Sigmoid colon (tissue), 7 donors: ENCODE data around the gene GJA3. TPM values are rescaled to one million over a fixed set of nuclear protein-coding genes. Genes with fewer than 3 reads are reported as not detected.

Experiments used
- DNase-seq: peaks from one replicate; pipeline ENCODE4 v3.0.0-alpha.2; 2019
- H3K27ac ChIP-seq, 4 donors: fragments of 200-600 bp; sonication (generic); one replicate each; pipeline ENCODE4 v1.5.1; 2016 to 2019; ENCODE audit warnings: mild to moderate bottlenecking in 1 of 4
- H3K27me3 ChIP-seq, 3 donors: fragments of 200-600 bp; sonication (generic); one replicate each; pipeline ENCODE4 v1.5.1; 2019; ENCODE audit warnings: mild to moderate bottlenecking in 1 of 3
- H3K36me3 ChIP-seq, 4 donors: fragments of 200-600 bp; sonication (generic); one replicate each; pipeline ENCODE4 v1.5.1; 2016 to 2019
- H3K4me1 ChIP-seq, 4 donors: fragments of 200-600 bp; sonication (generic); one replicate each; pipeline ENCODE4 v1.5.1; 2017 to 2019
- H3K4me3 ChIP-seq, 4 donors: fragments of 200-600 bp; sonication (generic); one replicate each; pipeline ENCODE4 v1.5.1; 2017 to 2019; ENCODE audit warnings: mild to moderate bottlenecking in 2 of 4, moderate library complexity in 1 of 4
- H3K9me3 ChIP-seq, 4 donors: fragments of 200-600 bp in 3 of 4; sonication (generic) in 3 of 4; one replicate each; pipeline versions ENCODE4 v1.5.1 to v1.6.1; 2013 to 2019
- EP300 ChIP-seq, 4 donors: sonication (generic); formaldehyde crosslinking; IDR thresholded peaks; one replicate each; pipeline ENCODE4 v1.6.1; 2017; ENCODE audit warnings: antibody characterized with exemption in 4 of 4
- POLR2A ChIP-seq, 2 donors: fragments of 450-650 bp; IDR thresholded peaks; one replicate each; pipeline ENCODE4 v1.6.1; 2016; ENCODE audit warnings: antibody characterized with exemption in 2 of 2, mild to moderate bottlenecking in 2 of 2, moderate library complexity in 2 of 2
- POLR2AphosphoS5 ChIP-seq, 4 donors: sonication (generic); formaldehyde crosslinking; IDR thresholded peaks; one replicate each; pipeline ENCODE4 v1.6.1; 2017; ENCODE audit warnings: antibody characterized with exemption in 4 of 4
- WGBS, 2 donors: extraction: QIAGEN DNeasy Blood & Tissue Kit; methylation state at CpG; one replicate each; pipeline ENCODE4 v1.1.7; 2013; 5-methylcytosine and 5-hydroxymethylcytosine counted together
- intact Hi-C: fragments of 100-400 bp; cut with DNase I; formaldehyde crosslinking; loops from one replicate; pipeline ENCODE4 v1.15.1; 2023
- polyA plus RNA-seq, 3 donors: library from polyadenylated mRNA; stranded (reverse); fragments of 200-250 nt; gene quantifications; one replicate each; pipeline ENCODE4 v1.2.3, GENCODE V29; 2013
- total RNA-seq, 4 donors: library from RNA; depleted of rRNA; stranded (reverse); fragments of >200 nt; gene quantifications; one replicate each; pipeline ENCODE4 v1.1.0, GENCODE V29; 2016
- TF ChIP-seq, protein P1 (sequence below), 4 experiments: fragments of 450-650 bp in 3 of 4; fragments of 200-600 bp in 1 of 4; IDR thresholded peaks; one replicate each; pipeline ENCODE4 v1.5.1; 2016 to 2019; ENCODE audit warnings: antibody characterized with exemption in 4 of 4, mild to moderate bottlenecking in 3 of 4, moderate library complexity in 2 of 4
- donor health status: healthy with polysubstance abuse.
- donor health status: Bipolar disorder and iron deficiency.
- donor health status: healthy.

The GJA3 gene
- total and polyA plus RNA-seq, 7 donors: 0.10 TPM; not detected in 6

DNA sequence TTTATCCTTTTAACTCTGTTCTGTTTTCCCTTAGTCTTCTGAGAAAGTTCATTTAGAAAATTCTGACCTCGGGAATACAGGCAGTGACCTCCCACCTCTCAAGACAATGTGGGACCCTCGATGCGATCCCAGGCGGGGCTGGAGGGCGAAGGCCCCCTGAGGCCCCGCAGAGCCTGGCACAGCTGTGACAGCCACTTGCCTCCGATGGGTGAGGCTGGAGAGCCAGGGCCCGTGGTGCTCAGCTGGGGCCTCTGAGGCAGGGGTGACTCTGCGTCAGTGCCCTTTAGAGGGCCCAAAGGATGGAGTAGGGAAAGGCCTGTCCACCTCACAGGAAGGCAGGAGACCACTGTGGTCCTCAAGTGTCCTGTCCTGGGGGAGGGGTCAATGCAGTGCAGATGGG lies 10.3 kb downstream of the GJA3 start:
- no peaks in the 10 kb centered on the region for H3K36me3 ChIP-seq
- H3K27me3 ChIP-seq: peaks cover 3 to 65% (median 10%) of the 10 kb centered on the region in 3 donors
- no peak overlapping the region for H3K4me3 ChIP-seq
- H3K4me1 ChIP-seq: no peaks in the 10 kb centered on the region
- DNase-seq: no peak
- H3K9me3 ChIP-seq: no peaks in the 10 kb centered on the region
- intact Hi-C loops: no loop called here
- no peak overlapping the region for H3K27ac ChIP-seq
- WGBS, 2 donors: 78 to 85% methylated on average over 9 of the region's 9 CpGs
- TF ChIP-seq POLR2A (IDR thresholded peaks at IDR 0.05) (no peak), POLR2AphosphoS5 (IDR thresholded peaks at IDR 0.05) (no peak), EP300 (IDR thresholded peaks at IDR 0.05) (no peak)
- TF ChIP-seq, protein P1, sequence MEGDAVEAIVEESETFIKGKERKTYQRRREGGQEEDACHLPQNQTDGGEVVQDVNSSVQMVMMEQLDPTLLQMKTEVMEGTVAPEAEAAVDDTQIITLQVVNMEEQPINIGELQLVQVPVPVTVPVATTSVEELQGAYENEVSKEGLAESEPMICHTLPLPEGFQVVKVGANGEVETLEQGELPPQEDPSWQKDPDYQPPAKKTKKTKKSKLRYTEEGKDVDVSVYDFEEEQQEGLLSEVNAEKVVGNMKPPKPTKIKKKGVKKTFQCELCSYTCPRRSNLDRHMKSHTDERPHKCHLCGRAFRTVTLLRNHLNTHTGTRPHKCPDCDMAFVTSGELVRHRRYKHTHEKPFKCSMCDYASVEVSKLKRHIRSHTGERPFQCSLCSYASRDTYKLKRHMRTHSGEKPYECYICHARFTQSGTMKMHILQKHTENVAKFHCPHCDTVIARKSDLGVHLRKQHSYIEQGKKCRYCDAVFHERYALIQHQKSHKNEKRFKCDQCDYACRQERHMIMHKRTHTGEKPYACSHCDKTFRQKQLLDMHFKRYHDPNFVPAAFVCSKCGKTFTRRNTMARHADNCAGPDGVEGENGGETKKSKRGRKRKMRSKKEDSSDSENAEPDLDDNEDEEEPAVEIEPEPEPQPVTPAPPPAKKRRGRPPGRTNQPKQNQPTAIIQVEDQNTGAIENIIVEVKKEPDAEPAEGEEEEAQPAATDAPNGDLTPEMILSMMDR (IDR thresholded peaks at IDR 0.05): no peak

DNA sequence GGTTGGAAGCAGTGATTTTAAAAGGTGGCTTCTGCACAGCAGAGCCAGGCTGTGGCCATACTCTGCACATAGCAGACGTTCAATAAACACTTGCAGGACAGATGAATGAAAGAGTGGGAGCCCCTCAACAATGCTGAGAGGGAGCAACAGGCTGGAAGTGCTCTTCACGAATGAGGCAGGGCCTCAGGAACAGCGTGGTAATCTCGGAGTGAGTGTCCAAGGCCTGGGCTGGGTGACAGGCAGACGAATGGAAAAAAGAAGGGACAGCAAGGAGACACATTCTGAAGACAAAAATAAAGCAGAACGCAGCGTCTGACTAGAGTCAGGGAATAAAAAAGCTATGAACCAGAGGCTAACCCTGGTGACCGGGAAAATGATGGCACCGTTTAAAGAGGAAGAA lies 11.1 kb downstream of the GJA3 start:
- intact Hi-C loops: no loop called here
- DNase-seq: no peak
- H3K27me3 ChIP-seq: peaks cover 3 to 58% (median 9%) of the 10 kb centered on the region in 3 donors
- no peak overlapping the region for H3K4me3 ChIP-seq
- H3K4me1 ChIP-seq: no peaks in the 10 kb centered on the region
- no peaks in the 10 kb centered on the region for H3K36me3 ChIP-seq
- no peak overlapping the region for H3K27ac ChIP-seq
- H3K9me3 ChIP-seq: no peaks in the 10 kb centered on the region
- WGBS, 2 donors: 71 to 83% methylated on average over 9 of the region's 9 CpGs
- TF ChIP-seq, protein P1 (IDR thresholded peaks at IDR 0.05): no peak
- no peak for TF ChIP-seq POLR2A (IDR thresholded peaks at IDR 0.05)
- TF ChIP-seq POLR2AphosphoS5 (IDR thresholded peaks at IDR 0.05): no peak
- TF ChIP-seq EP300 (IDR thresholded peaks at IDR 0.05): no peak

DNA sequence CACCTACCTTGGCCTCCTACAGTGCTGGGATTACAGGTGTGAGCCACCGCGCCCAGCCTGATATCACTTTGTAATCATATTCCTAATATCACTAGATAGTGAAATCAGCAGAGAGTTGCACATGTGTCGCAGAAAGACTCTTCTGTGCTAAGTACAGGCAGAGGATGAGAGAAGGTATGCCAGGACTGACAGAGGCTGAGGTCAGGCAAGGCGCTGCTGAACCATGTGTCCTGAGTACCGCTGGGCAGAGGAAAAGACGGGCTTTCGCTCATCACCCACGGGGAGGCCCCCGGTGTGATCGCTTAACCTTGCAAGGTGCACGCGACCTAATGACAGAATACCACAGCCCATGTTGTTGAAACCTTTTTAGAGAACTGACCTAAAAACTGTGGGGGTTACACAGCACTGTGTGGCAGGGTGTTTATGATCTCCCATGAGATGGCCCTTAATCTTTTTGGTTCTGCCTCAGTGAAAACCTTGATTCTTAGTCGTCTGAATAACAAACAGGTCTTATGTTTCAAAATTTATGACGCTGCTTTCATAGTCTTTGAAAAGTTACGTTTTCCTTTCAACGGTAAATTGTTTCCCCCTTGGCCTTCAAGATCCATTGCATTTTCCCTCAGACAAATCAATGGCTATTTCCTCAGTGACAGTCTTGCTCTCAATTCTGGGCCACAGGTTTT lies 12.2 kb downstream of the GJA3 start:
- Histone ChIP-seq H3K4me3 (no peak overlapping the region), H3K27ac (no peak overlapping the region), H3K27me3 (peaks cover 3 to 55% (median 5%) of the 10 kb centered on the region in 3 donors), H3K4me1 (no peaks in the 10 kb centered on the region), H3K9me3 (no peaks in the 10 kb centered on the region), H3K36me3 (no peaks in the 10 kb centered on the region)
- intact Hi-C loops: no loop called here
- no peak for DNase-seq
- WGBS, 2 donors: 92 to 93% methylated on average over 16 of the region's 16 CpGs
- TF ChIP-seq EP300 (IDR thresholded peaks at IDR 0.05): no peak
- TF ChIP-seq, protein P1 (IDR thresholded peaks at IDR 0.05): no peak
- no peak for TF ChIP-seq POLR2A (IDR thresholded peaks at IDR 0.05)
- no peak for TF ChIP-seq POLR2AphosphoS5 (IDR thresholded peaks at IDR 0.05)

DNA sequence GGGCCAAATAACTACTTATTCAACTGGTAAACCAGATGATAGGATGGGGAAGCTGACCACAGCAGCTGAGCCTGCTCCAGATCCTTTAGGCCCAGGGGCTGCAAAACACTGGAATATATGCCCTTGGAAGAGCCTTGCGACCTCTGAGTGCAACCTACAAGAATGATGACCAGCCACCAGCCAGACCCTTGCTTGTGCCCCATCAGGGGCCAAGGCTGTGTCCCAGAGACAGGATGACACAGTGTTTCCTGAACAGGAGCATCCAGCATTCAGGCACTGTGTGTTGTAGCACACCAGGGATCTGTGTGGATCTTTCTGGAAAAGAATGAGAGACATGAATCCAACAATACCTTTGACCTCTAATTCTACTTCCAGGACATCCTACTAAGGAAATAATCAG lies 14.5 kb downstream of the GJA3 start:
- Histone ChIP-seq H3K36me3 (no peaks in the 10 kb centered on the region), H3K4me3 (no peak overlapping the region), H3K27ac (no peak overlapping the region), H3K4me1 (peaks cover 0 to 10% (median 8%) of the 10 kb centered on the region in 4 donors), H3K9me3 (no peaks in the 10 kb centered on the region), H3K27me3 (peaks cover 13 to 64% (median 19%) of the 10 kb centered on the region in 3 donors)
- DNase-seq: no peak
- WGBS, 2 donors: 97 to 99% methylated on average over 1 of the region's 1 CpG
- intact Hi-C loops: no loop called here
- TF ChIP-seq POLR2A (IDR thresholded peaks at IDR 0.05) (no peak), EP300 (IDR thresholded peaks at IDR 0.05) (no peak), POLR2AphosphoS5 (IDR thresholded peaks at IDR 0.05) (no peak)
- TF ChIP-seq, protein P1 (IDR thresholded peaks at IDR 0.05): no peak
